Ovary (tissue), 9 donors: ENCODE results near the gene SMAD2. TPM values are rescaled to one million over a fixed set of nuclear protein-coding genes. Genes with fewer than 3 reads are reported as not detected.

Experiments used
- DNase-seq, 5 donors: peaks; one replicate each; pipeline ENCODE4 v3.0.0-alpha.2; 2019 to 2020
- H3K27ac ChIP-seq, 2 donors: fragments of 200-600 bp; one replicate each; pipeline versions ENCODE4 v1.5.1 to v1.8.0; 2019 to 2022
- H3K27me3 ChIP-seq: fragments of 200-600 bp; one replicate; pipeline ENCODE4 v1.8.0; 2022
- H3K36me3 ChIP-seq: fragments of 200-600 bp; sonication (generic); one replicate; pipeline ENCODE4 v1.5.1; 2019
- H3K4me1 ChIP-seq: one replicate; pipeline ENCODE4 v1.8.1; 2013; ENCODE audit warnings: mild to moderate bottlenecking, moderate library complexity; ENCODE audit not compliant: insufficient read depth
- H3K4me3 ChIP-seq: fragments of 200-600 bp; sonication (generic); one replicate; pipeline ENCODE4 v1.5.1; 2017
- H3K9me3 ChIP-seq, 2 donors: fragments of 200-600 bp in 1 of 2; sonication (generic) in 1 of 2; one replicate each; pipeline versions ENCODE4 v1.5.1 to v1.8.1; 2013 to 2019; ENCODE audit warnings: mild to moderate bottlenecking in 1 of 2, moderate library complexity in 1 of 2
- EP300 ChIP-seq: sonication (generic); formaldehyde crosslinking; IDR thresholded peaks from one replicate; pipeline ENCODE4 v1.6.1; 2017; ENCODE audit warnings: antibody characterized with exemption
- POLR2A ChIP-seq: fragments of 450-650 bp; IDR thresholded peaks from one replicate; pipeline ENCODE4 v1.6.1; 2017; ENCODE audit warnings: antibody characterized with exemption, mild to moderate bottlenecking, moderate library complexity
- WGBS, 3 donors: extraction: QIAGEN DNeasy Blood & Tissue Kit in 1 of 3; methylation state at CpG; one replicate each; pipeline versions ENCODE4 v1.1.5 to v1.1.7; 2013 to 2017; 5-methylcytosine and 5-hydroxymethylcytosine counted together
- intact Hi-C, 4 donors: fragments of 100-400 bp; cut with DNase I; formaldehyde crosslinking; loops; one replicate each; pipeline versions ENCODE4 v1.11.0 to v1.15.1; 2022 to 2023
- polyA plus RNA-seq, 2 donors: library from polyadenylated mRNA; stranded (reverse); fragments of 200-250 nt in 1 of 2; fragments of 350-450 nt in 1 of 2; fragmentation: Illumina TruSeq in 1 of 2; extraction: RNeasy Lipid Tissue Mini Kit (QIAGEN cat#74804) in 1 of 2; gene quantifications; one replicate each; pipeline ENCODE4 v1.2.3, GENCODE V29; 2013 to 2014
- total RNA-seq, 7 donors: library from RNA; depleted of rRNA in 2 of 7; stranded (reverse); fragments of >200 nt in 2 of 7; fragmentation: NEBNext Ultra II Directional in 3 of 7; extraction: Animal tissue kit (Norgen Biotek cat#: 25700) in 3 of 7; gene quantifications; one replicate each; pipeline versions ENCODE4 v1.1.0 to v1.2.4, GENCODE V29; 2016 to 2023
- TF ChIP-seq, protein P1 (sequence below), 3 donors: fragments of 450-650 bp in 2 of 3; fragments of 200-600 bp in 1 of 3; IDR thresholded peaks; one replicate each; pipeline versions ENCODE4 v1.5.1 to v1.8.0; 2016 to 2022; ENCODE audit warnings: antibody characterized with exemption in 3 of 3, mild to moderate bottlenecking in 1 of 3
- donor health status: DM: no; HTN: no; CAD: no; lungs with moderate emphysema.
- donor health status: DM: no; HTN: no; CAD: no.
- donor health status: Bipolar disorder and iron deficiency.
- donor health status: DM: yes; HTN: yes; CAD: no.
- donor health status: DM: no; HTN: no; CAD: no.
- donor health status: DM: yes; HTN: yes; CAD: no.

The SMAD2 gene
- total and polyA plus RNA-seq, 9 donors: 27.9 to 160 (median 130) TPM

DNA sequence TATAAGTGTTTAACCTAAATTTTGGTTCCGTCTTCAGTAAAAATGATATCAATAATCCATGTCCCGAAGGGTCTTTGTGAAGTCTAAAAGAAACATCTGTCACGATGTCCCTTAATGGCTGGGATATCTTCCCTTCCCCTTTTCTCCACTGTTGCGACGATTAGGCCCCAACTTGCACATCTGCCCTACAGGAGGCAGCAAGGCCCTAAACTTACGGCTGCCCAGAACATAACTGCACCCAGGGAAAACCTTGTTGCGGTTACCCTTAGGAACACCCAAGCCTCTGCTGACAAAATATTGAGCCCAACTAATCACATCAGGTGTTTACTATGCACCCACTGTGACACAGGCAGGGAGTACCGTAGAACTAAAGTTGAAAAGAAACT lies 1.3 kb upstream of the SMAD2 start:
- Histone ChIP-seq H3K4me1 (no peaks in the 10 kb centered on the region), H3K36me3 (no peaks in the 10 kb centered on the region), H3K27me3 (no peaks in the 10 kb centered on the region), H3K9me3 (no peaks in the 10 kb centered on the region), H3K4me3 (peak overlapping the region; percentile 82), H3K27ac (peak overlapping the region in 1 of 2 donors; percentile 98)
- WGBS, 3 donors: 54 to 61% (median 61%) methylated on average over 8 of the region's 8 CpGs
- TF ChIP-seq POLR2A: no peak
- TF ChIP-seq EP300: no peak
- TF ChIP-seq, protein P1, sequence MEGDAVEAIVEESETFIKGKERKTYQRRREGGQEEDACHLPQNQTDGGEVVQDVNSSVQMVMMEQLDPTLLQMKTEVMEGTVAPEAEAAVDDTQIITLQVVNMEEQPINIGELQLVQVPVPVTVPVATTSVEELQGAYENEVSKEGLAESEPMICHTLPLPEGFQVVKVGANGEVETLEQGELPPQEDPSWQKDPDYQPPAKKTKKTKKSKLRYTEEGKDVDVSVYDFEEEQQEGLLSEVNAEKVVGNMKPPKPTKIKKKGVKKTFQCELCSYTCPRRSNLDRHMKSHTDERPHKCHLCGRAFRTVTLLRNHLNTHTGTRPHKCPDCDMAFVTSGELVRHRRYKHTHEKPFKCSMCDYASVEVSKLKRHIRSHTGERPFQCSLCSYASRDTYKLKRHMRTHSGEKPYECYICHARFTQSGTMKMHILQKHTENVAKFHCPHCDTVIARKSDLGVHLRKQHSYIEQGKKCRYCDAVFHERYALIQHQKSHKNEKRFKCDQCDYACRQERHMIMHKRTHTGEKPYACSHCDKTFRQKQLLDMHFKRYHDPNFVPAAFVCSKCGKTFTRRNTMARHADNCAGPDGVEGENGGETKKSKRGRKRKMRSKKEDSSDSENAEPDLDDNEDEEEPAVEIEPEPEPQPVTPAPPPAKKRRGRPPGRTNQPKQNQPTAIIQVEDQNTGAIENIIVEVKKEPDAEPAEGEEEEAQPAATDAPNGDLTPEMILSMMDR (IDR thresholded peaks at IDR 0.05): no peak
- DNase-seq: peak in 3 of 5 donors; percentile 23 to 28 (median 23)
- intact Hi-C loops: loop anchor here in 1 of 4 donors (2.0 kb wide), 1 partner anchor 479 kb away; no protein-coding TSS in a partner anchor

DNA sequence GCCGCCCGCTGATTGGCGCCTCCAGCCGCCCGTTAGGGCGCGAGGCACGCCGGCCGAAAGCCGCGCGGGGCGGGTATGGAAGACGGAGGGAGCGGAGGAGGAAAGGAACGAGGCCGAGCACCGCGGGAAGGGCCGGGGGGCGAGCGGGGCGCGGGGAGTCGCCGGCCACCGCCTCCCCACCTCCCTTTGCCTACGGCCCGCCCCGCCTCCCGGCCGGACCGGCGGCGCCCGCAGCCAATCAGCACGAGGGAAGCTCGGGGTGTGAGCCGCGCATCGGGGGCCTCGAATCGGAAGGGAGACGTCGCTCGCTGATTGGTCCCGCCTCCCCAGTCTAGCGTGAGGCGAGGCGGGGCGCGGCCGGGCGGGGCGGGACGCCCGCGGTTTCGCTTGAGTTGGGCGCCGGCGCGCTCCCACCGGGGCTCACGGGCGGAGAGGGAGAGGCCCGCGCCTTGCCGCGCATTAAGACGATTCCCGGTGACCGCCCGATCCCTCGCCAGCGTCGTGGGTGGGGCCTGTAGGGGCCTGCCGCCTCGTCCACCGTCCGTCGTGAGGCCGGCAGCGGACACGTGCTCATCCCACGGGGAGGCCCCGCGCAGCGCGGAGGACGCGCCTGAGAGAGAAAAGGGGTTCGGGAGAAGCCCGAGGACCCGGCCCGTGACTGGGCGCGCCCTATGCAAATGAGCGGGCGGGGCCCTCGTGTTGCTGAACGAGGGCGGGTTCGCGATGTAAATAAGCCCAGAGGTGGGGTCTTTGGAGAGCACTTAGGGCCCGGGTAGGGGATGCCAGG lies 665 bp upstream of the SMAD2 start:
- TF ChIP-seq EP300: peak; percentile 16
- TF ChIP-seq, protein P1 (IDR thresholded peaks at IDR 0.05): no peak
- TF ChIP-seq POLR2A: peak; percentile 47
- no peaks in the 10 kb centered on the region for H3K9me3 ChIP-seq
- no peaks in the 10 kb centered on the region for H3K27me3 ChIP-seq
- H3K4me1 ChIP-seq: no peaks in the 10 kb centered on the region
- 0 to 1% (median 1%) methylated on average over 55 to 107 of the region's 107 CpGs for WGBS, 3 donors
- peak overlapping the region; percentile 82 for H3K4me3 ChIP-seq
- peak; percentile 96 to 97 (median 96) for DNase-seq
- intact Hi-C loops: loop anchor here in 1 of 4 donors (2.0 kb wide), 1 partner anchor 480 kb away; no protein-coding TSS in a partner anchor
- H3K27ac ChIP-seq: peak overlapping the region; percentile 74 to 98
- H3K36me3 ChIP-seq: no peaks in the 10 kb centered on the region

DNA sequence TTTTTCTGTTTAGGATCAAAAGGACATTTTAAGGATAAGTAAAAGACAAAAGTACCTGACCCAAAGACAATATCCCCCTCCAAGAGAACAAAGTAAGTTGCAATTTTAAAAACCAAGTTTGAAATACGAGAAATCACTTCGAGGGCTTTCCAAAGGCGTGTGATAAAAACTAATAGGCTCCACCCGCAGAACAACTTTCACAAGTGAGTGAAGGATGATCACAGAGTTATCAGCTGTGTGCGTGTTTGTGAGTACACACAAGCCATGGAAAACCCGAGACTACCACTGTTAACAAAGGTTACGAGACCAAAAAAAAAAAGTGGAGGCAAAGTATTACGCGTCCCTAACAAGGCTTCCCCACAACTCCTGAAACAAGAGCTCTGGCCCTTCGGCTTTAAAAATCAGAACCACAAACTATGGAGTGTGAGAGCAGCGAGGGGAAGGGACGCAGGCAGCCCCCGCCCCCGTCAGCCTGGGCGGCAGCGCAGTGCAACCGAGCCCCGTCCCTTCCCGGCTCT lies 719 bp downstream of the SMAD2 start:
- intact Hi-C loops: loop anchor here in 1 of 4 donors (2.0 kb wide), 1 partner anchor 481 kb away; no protein-coding TSS in a partner anchor
- Histone ChIP-seq H3K36me3 (no peaks in the 10 kb centered on the region), H3K9me3 (no peaks in the 10 kb centered on the region), H3K4me1 (no peaks in the 10 kb centered on the region), H3K27me3 (no peaks in the 10 kb centered on the region), H3K27ac (peak overlapping the region; percentile 74 to 98), H3K4me3 (peak overlapping the region; percentile 82)
- no peak for DNase-seq
- 1% methylated on average over 19 of the region's 19 CpGs for WGBS, 3 donors
- TF ChIP-seq POLR2A: no peak
- TF ChIP-seq EP300: no peak
- TF ChIP-seq, protein P1 (IDR thresholded peaks at IDR 0.05): no peak

DNA sequence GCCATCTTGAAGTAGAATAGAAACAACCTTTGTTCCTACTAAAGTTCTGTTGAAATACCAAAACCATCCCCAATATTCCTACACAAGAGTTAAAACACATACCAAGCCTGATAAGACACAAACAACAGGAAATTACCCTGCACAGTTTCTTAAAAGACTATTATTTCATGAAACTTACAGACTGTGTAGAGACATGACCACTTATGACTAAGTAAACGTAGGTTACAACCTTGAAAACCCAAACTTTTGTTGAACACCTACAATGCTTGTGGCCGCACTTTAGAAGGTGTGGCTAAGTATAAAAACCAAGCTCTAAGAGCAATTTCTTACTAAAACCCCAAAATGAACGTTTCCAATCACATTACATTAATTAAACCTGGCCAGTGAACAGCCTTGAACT lies 2.0 kb downstream of the SMAD2 start:
- Histone ChIP-seq H3K9me3 (no peaks in the 10 kb centered on the region), H3K27ac (no peak overlapping the region), H3K4me1 (no peaks in the 10 kb centered on the region), H3K4me3 (no peak overlapping the region), H3K36me3 (no peaks in the 10 kb centered on the region), H3K27me3 (no peaks in the 10 kb centered on the region)
- intact Hi-C loops: no loop called here
- no peak for DNase-seq
- no peak for TF ChIP-seq EP300
- TF ChIP-seq, protein P1 (IDR thresholded peaks at IDR 0.05): no peak
- TF ChIP-seq POLR2A: no peak
- 13 to 31% (median 19%) methylated on average over 3 of the region's 3 CpGs for WGBS, 3 donors
